Posterior cingulate gyrus (tissue), 11 donors: ENCODE data around the gene ANK2.
"Not testable (repeated sequence)": the region's sequence is repeated elsewhere in the genome, so short reads cannot be mapped to it uniquely, and the experiment has no call there.

Experiments
- DNase-seq, 10 donors: peaks; one replicate each; pipeline versions ENCODE4 v3.0.0 to v3.0.0-alpha.2; 2020 to 2021; ENCODE audit warnings: mixed read lengths in 3 of 10
- intact Hi-C: fragments of 100-400 bp; cut with DNase I; formaldehyde crosslinking; loops from one replicate; pipeline ENCODE4 v1.15.1; 2023

Gene ANK2

GRCh38 chr4:113181289-113182007, 132.0 kb downstream of the ANK2 start:
- intact Hi-C loops, result no loop called here
- no peak for DNase-seq

GRCh38 chr4:113183032-113183605, 133.7 kb downstream of the ANK2 start:
- DNase-seq, result no peak

DNA sequence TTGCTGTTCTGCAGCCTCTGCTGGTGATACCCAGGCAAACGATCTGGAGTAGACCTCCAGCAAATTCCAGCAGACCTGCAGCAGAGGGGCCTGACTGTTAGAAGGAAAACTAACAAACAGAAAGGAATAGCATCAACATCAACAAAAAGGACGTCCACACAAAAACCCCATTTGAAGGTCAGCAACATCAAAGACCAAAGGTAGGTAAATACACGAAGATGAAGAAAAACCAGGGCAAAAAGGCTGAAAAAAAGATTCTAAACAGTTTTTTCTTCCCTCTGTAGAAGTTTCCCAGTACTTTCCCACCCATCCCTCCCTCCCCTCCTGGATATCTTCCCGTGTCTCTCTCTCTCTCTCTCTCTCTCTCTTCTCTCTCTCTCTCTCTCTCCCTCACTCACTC, 136.8 kb downstream of the ANK2 start:
- intact Hi-C loops, DNase-seq: not testable (repeated sequence)

More at GRCh38 chr4:113183032-113183605, 133.7 kb downstream of the ANK2 start:
- intact Hi-C loops, result no loop called here

DNA sequence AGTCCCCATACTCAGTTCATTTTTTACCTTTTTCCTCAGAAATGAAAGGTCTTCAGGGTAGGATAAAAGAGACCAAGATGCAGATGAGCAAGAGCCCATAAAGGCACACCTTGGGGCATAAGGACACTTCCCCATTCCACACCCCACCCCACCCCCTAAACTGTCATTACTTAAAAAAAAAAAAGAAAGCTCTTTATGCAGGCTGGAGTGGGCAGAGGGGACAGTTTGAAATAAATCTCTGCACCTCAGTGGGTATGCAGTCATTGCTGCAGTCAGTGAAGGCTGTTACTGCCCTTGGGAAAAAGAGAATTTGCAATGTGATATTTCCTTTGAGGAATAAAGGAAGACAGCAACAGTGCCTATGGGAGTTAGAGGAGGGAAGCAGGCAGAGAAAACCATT, 137.5 kb downstream of the ANK2 start:
- intact Hi-C loops, result no loop called here

DNA sequence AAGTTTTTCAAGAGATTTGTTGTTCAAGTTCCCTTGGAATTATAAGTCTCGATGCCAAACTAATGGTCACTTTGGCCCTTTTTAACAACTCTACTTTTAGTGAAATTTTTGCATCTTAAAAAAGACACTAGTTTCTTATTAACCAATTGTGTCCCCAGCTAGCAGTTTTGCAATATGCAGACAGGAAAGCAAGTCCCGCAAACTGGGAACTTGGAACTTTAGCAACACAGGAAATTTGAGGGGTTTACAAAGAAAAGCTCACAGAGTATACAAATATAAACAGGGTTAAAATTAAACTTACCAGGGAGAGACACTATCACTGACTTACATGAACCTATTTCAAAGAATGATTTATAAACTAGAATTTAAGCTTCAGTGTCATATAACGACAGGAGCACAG, 137.9 kb downstream of the ANK2 start:
- intact Hi-C loops, result no loop called here
- DNase-seq, result no peak

More for the DNA sequence above, 137.5 kb downstream of the ANK2 start:
- DNase-seq, result no peak

GRCh38 chr4:113189546-113189945, 140.1 kb downstream of the ANK2 start:
- no peak for DNase-seq
- intact Hi-C loops, result no loop called here

GRCh38 chr4:113209153-113209552, 159.7 kb downstream of the ANK2 start:
- intact Hi-C loops, result no loop called here
- DNase-seq, result no peak

DNA sequence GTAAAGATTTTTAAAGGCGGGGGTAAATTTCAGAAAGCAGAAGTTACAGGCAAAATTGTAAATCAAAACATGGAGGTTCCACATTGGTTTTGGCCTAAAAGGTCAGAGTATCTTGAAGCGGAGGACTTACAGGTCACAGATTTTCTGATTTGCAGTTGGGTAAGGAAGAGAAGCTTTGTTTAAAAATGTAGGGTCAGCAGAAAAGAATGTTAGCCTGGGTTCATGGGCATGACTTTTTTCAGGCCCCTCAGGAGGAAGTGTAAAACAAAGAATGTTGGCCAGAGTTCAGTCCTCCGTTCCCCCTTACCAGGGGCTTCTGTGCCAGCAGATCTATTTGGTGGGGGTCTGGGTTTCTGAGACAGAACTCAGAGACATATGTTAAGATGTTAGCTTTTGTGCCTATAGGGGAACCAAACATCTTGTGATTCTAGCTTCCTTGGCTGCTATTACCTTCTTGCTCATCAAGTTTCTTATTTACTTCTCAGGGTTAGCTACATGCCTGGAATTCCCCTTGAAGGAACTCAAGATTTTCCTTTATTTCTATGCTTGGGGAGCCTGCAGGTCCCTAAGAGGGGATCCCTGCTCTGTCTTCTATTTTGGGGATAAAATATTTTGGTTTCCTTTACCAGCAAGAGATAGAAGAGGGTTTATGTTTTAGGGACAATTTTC, 160.3 kb downstream of the ANK2 start:
- no peak for DNase-seq
- intact Hi-C loops, result no loop called here

GRCh38 chr4:113212613-113213012, 163.2 kb downstream of the ANK2 start:
- intact Hi-C loops, result no loop called here
- no peak for DNase-seq

GRCh38 chr4:113221990-113222389, 172.5 kb downstream of the ANK2 start:
- DNase-seq, result no peak
- intact Hi-C loops, result no loop called here

- no peak for DNase-seq
- intact Hi-C loops, result no loop called here
Measured at GRCh38 chr4:113222471-113222870, 173.0 kb downstream of the ANK2 start.

GRCh38 chr4:113223001-113223400, 173.5 kb downstream of the ANK2 start:
- intact Hi-C loops, result no loop called here
- no peak for DNase-seq

- DNase-seq, result no peak
- intact Hi-C loops, result no loop called here
Measured at GRCh38 chr4:113232194-113232593, 182.7 kb downstream of the ANK2 start.

- intact Hi-C loops, result no loop called here
- no peak for DNase-seq
Measured at GRCh38 chr4:113236916-113237315, 187.5 kb downstream of the ANK2 start.

DNA sequence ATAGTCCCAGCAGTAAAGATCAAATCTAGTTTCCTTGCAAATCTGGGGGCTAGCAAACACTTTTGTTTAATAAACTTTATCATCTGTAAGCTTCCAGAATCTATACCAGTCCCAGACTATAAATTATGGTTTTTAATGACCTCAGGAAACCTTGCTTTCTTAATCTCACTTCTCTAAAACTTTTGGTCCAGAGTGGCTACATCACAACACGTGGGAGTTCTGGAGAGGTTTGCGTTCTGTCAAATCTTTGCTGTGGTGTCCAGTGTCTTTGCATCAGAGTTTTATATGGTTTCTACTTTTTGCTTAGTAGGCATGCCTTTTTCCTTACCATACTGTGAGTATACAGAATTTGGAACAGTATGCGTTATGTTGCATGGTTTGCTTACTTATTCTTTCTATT, 193.9 kb downstream of the ANK2 start:
- DNase-seq, result no peak
- intact Hi-C loops, result no loop called here

DNA sequence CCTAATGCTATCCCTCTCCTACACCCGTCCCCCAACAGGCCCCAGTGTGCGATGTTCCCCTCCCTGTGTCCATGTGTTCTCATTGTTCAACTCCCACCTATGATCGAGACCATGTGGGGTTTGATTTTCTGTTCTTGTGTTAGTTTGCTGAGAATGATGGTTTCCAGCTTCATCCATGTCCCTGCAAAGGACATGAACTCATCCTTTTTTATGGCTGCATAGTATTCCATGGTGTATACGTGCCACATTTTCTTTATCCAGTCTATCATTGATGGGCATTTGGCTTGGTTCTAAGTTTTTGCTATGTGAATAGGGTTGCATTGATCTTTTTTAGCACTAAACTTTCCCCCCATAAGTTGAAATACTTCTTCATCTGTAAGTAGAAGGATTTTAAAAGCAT, 195.3 kb downstream of the ANK2 start:
- DNase-seq, intact Hi-C loops: not testable (repeated sequence)

DNA sequence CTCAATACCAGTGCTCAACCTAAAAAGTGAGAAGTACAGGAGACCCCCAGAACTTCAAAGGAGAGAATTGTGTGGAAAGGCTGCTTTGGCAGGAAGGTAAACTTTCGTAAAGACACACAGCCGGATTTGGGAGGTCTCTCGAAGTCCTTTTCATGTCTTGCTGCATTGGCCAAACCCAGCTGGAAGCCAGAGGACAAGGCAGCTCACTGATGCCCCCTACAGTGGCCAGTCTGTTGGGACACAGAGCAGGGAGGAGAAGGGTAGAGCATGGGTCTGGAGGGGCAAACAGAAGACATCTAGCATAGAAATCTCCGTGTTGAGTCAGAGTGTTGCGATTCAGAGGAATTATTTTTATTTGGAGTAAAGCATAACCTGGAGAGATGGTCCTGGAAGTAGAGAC, 198.9 kb downstream of the ANK2 start:
- DNase-seq, result no peak
- intact Hi-C loops, result no loop called here

DNA sequence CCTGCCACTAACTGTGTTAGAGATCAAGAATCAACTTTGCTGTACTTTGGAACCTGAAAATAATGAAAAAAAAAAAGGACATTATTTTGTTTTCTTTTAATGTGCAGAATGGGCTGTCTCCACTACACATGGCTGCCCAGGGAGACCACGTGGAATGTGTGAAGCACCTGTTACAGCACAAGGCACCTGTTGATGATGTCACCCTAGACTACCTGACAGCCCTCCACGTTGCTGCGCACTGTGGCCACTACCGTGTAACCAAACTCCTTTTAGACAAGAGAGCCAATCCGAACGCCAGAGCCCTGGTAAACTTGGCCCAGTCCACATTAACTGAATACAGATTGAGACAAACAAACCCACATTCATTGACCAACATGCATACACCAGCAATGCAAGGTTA, 206.2 kb downstream of the ANK2 start:
- peak in 1 of 10 donors; percentile 55 for DNase-seq
- intact Hi-C loops, result no loop called here

DNA sequence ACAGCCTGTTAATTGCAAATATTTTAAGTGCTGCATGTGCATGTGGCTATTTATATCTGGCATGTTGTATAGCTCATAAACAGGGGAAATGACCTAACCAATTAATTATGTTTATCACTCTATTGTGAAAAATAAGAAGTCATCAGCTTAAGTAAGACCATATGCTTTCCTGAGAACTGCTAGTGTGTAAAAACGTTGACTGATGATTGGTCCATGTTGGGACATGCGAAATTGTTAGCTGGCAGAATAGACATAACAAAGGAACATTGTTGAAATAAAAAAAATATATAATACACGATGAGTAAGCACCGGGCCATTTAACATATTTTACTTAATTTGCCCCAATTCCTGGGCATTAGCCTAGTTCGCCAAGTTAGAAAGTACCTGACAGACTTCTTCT, 207.5 kb downstream of the ANK2 start:
- DNase-seq, result no peak
- intact Hi-C loops, result no loop called here

GRCh38 chr4:113260688-113261087, 211.2 kb downstream of the ANK2 start:
- intact Hi-C loops, result no loop called here

DNA sequence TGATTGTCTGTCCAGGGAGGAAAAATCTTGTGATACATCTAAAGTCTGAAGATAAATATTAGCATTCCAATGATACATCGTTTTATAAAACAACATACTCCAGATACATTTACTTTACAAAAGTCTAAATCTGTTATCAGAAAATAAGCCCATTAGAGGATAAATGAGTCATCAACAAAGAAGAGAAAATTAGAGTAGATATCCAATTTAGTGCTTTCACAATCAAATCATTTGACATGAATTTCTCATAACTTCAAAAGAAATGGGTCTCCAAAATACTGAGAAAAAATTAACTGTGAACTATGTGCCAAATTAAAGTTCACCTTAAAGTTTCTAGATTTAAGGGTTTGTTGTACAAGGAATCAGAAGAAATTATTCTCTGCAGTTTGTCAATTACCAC, 213.8 kb downstream of the ANK2 start:
- DNase-seq, result no peak
- intact Hi-C loops, result no loop called here

More at GRCh38 chr4:113260688-113261087, 211.2 kb downstream of the ANK2 start:
- no peak for DNase-seq
